Ishikawa (cell line): ENCODE results near the gene SLC36A1.

Experiments used
- CEBPB ChIP-seq: IDR thresholded peaks from 2 replicates; pipeline ENCODE4 v1.6.1; 2012
- EGR1 ChIP-seq: IDR thresholded peaks from 2 replicates; pipeline ENCODE4 v1.6.1; 2012
- EP300 ChIP-seq: IDR thresholded peaks from 2 replicates; pipeline ENCODE4 v1.6.1; 2012; ENCODE audit warnings: borderline replicate concordance
- NFIC ChIP-seq: IDR thresholded peaks from 2 replicates; pipeline ENCODE4 v1.6.1; 2012
- RAD21 ChIP-seq: IDR thresholded peaks from 2 replicates; pipeline ENCODE4 v1.6.1; 2012; ENCODE audit warnings: low read depth
- TAF1 ChIP-seq: IDR thresholded peaks from 2 replicates; pipeline ENCODE4 v1.6.1; 2012; ENCODE audit warnings: low read depth, mild to moderate bottlenecking
- TEAD4 ChIP-seq: IDR thresholded peaks from 2 replicates; pipeline ENCODE4 v1.6.1; 2012
- YY1 ChIP-seq: IDR thresholded peaks from 2 replicates; pipeline ENCODE4 v1.6.1; 2012; ENCODE audit warnings: low read depth
- ZBTB7A ChIP-seq: IDR thresholded peaks from 2 replicates; pipeline ENCODE4 v1.6.1; 2012; ENCODE audit warnings: low read depth
- TF ChIP-seq, protein P1 (sequence below): IDR thresholded peaks from 2 replicates; pipeline ENCODE4 v1.6.1; 2012
- TF ChIP-seq, protein P2 (sequence below): IDR thresholded peaks from 2 replicates; pipeline ENCODE4 v1.6.1; 2012; ENCODE audit warnings: low read depth, mild to moderate bottlenecking

DNA sequence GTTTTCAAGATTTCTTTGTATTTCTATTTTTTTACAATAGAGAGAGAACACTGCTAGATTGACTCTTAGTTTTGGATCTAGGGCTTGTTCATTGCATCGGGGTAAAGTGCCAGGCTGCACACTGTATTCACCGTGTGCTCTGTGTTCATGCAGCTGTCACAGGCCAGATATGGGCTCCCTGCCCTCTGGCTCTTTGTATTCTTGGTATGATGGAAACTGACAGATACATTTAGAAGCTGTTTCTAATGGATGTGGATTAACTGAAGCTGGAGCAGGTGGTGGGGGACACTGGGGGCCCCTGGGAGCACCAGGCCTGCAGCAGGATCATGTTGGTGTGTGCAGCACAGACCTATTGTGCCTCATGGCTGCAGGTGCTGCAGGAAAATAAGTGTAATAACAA, 28.0 kb downstream of the SLC36A1 start:
- TF ChIP-seq EP300: no peak
- TF ChIP-seq YY1: no peak
- TF ChIP-seq TAF1: no peak
- TF ChIP-seq TEAD4: no peak
- TF ChIP-seq EGR1: no peak
- TF ChIP-seq RAD21: no peak
- TF ChIP-seq, protein P1, sequence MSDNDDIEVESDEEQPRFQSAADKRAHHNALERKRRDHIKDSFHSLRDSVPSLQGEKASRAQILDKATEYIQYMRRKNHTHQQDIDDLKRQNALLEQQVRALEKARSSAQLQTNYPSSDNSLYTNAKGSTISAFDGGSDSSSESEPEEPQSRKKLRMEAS: no peak
- TF ChIP-seq, protein P2, sequence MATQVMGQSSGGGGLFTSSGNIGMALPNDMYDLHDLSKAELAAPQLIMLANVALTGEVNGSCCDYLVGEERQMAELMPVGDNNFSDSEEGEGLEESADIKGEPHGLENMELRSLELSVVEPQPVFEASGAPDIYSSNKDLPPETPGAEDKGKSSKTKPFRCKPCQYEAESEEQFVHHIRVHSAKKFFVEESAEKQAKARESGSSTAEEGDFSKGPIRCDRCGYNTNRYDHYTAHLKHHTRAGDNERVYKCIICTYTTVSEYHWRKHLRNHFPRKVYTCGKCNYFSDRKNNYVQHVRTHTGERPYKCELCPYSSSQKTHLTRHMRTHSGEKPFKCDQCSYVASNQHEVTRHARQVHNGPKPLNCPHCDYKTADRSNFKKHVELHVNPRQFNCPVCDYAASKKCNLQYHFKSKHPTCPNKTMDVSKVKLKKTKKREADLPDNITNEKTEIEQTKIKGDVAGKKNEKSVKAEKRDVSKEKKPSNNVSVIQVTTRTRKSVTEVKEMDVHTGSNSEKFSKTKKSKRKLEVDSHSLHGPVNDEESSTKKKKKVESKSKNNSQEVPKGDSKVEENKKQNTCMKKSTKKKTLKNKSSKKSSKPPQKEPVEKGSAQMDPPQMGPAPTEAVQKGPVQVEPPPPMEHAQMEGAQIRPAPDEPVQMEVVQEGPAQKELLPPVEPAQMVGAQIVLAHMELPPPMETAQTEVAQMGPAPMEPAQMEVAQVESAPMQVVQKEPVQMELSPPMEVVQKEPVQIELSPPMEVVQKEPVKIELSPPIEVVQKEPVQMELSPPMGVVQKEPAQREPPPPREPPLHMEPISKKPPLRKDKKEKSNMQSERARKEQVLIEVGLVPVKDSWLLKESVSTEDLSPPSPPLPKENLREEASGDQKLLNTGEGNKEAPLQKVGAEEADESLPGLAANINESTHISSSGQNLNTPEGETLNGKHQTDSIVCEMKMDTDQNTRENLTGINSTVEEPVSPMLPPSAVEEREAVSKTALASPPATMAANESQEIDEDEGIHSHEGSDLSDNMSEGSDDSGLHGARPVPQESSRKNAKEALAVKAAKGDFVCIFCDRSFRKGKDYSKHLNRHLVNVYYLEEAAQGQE: no peak
- TF ChIP-seq ZBTB7A: no peak
- no peak for TF ChIP-seq NFIC
- no peak for TF ChIP-seq CEBPB
